Endothelial cell of umbilical vein (primary cell): Measurements from ENCODE around the gene PRX. TPM values are rescaled to one million over a fixed set of nuclear protein-coding genes. Genes with fewer than 3 reads are reported as not detected.

ENCODE experiments used
- BruUV-seq: library from RNA; stranded (reverse); fragments of 400-500 nt; replicated peaks from 2 replicates; lab custom pipeline; 2021; lab: Mats Ljungman, UMichigan
- CTCF ChIA-PET: fragments of 300-600, 350-600 bp; sonication (Branson Sonifier 250); formaldehyde crosslinking; loops from one replicate; lab custom pipeline; 2021; ENCODE audit warnings: antibody characterized with exemption, inconsistent platforms; lab: Charles Lee
- POLR2A ChIA-PET: fragments of 300-600, 350-600 bp; sonication (Branson Sonifier 250); formaldehyde crosslinking; loops from one replicate; lab custom pipeline; 2021; ENCODE audit warnings: antibody characterized with exemption, inconsistent platforms; lab: Charles Lee
- DNase-seq: peaks from one replicate; pipeline ENCODE4 v3.0.0-alpha.2; 2011; ENCODE audit warnings: low read depth, low spot score
- FAIRE-seq: peaks from 2 replicates; lab custom pipeline; 2011; peaks lifted over from hg19 to GRCh38; lab: Jason Lieb, UNC
- H2AFZ ChIP-seq: 2 replicates; pipeline ENCODE4 v1.6.0; 2012; ENCODE audit warnings: low read depth, low read length, control low read depth, inconsistent platforms
- H3K27ac ChIP-seq: 2 replicates; pipeline ENCODE4 v1.5.1; 2011; ENCODE audit warnings: low read depth, mild to moderate bottlenecking, control low read depth, low read length, moderate library complexity; ENCODE audit not compliant: insufficient read depth
- H3K27me3 ChIP-seq, 2 experiments: 2 replicates each; pipeline versions ENCODE4 v1.6.0 to v1.6.1; 2011; ENCODE audit warnings: low read length in 2 of 2, mixed read lengths in 1 of 2; ENCODE audit not compliant: control insufficient read depth in 2 of 2, insufficient read depth in 2 of 2
- H3K36me3 ChIP-seq, 2 experiments: 2 replicates in 1 of 2; 3 replicates in 1 of 2; pipeline ENCODE4 v1.5.1; 2011; ENCODE audit warnings: low read length in 2 of 2, mild to moderate bottlenecking in 1 of 2, moderate library complexity in 1 of 2; ENCODE audit not compliant: control insufficient read depth in 2 of 2, insufficient read depth in 2 of 2; ENCODE audit errors: extremely low read depth in 1 of 2
- H3K4me1 ChIP-seq: 3 replicates; pipeline ENCODE4 v1.5.1; 2011; ENCODE audit warnings: mild to moderate bottlenecking, low read length; ENCODE audit not compliant: control insufficient read depth, insufficient read depth; ENCODE audit errors: extremely low read depth
- H3K4me2 ChIP-seq: 2 replicates; pipeline ENCODE4 v1.6.1; 2011; ENCODE audit warnings: low read length, control low read depth, mixed read lengths; ENCODE audit not compliant: insufficient read depth
- H3K4me3 ChIP-seq, 3 experiments: fragments of 200-600 bp in 1 of 3; sonication (generic), shearing (Covaris generic) in 1 of 3; replicated peaks in 1 of 3; 2 replicates each; pipeline ENCODE4 v1.5.1; 2011 to 2016; ENCODE audit warnings: control low read depth in 3 of 3, low read length in 3 of 3, mild to moderate bottlenecking in 2 of 3, inconsistent platforms in 1 of 3, low read depth in 1 of 3, moderate library complexity in 1 of 3; ENCODE audit not compliant: insufficient read depth in 1 of 3
- H3K79me2 ChIP-seq: 2 replicates; pipeline ENCODE4 v1.6.0; 2012; ENCODE audit warnings: low read length, inconsistent platforms; ENCODE audit not compliant: control insufficient read depth, insufficient read depth
- H3K9ac ChIP-seq: replicated peaks from 2 replicates; pipeline ENCODE3; 2011; ENCODE audit warnings: low read length, control low read depth; ENCODE audit not compliant: insufficient read depth; ENCODE audit errors: extremely low read depth
- H3K9me1 ChIP-seq: replicated peaks from 3 replicates; pipeline ENCODE4 v1.6.0; 2011; ENCODE audit warnings: mild to moderate bottlenecking, low read length; ENCODE audit not compliant: control insufficient read depth, insufficient read depth; ENCODE audit errors: extremely low read depth
- H3K9me3 ChIP-seq: replicated peaks from 2 replicates; pipeline ENCODE4 v1.5.1; 2012; ENCODE audit warnings: low read length, inconsistent platforms; ENCODE audit not compliant: control insufficient read depth, insufficient read depth
- H4K20me1 ChIP-seq: replicated peaks from 2 replicates; pipeline ENCODE3; 2011; ENCODE audit warnings: mild to moderate bottlenecking, low read length; ENCODE audit not compliant: control insufficient read depth, insufficient read depth; ENCODE audit errors: extremely low read depth
- EZH2 ChIP-seq: IDR thresholded peaks from 2 replicates; pipeline ENCODE4 v1.6.1; 2012; ENCODE audit warnings: borderline replicate concordance, low read depth, mild to moderate bottlenecking, moderate library complexity, low read length, inconsistent platforms; ENCODE audit not compliant: severe bottlenecking
- FOS ChIP-seq: IDR thresholded peaks from 2 replicates; pipeline ENCODE4 v1.6.1; 2011; ENCODE audit warnings: mild to moderate bottlenecking, low read length, moderate library complexity, borderline replicate concordance; ENCODE audit not compliant: insufficient read depth
- GATA2 ChIP-seq: IDR thresholded peaks from 2 replicates; pipeline ENCODE4 v1.7.0; 2011; ENCODE audit warnings: low read depth, mild to moderate bottlenecking, moderate library complexity, mixed read lengths, low read length; ENCODE audit not compliant: insufficient read length, insufficient read depth
- JUN ChIP-seq: IDR thresholded peaks from 2 replicates; pipeline ENCODE4 v1.6.1; 2011; ENCODE audit warnings: borderline replicate concordance, low read depth; ENCODE audit not compliant: insufficient read length, insufficient read depth
- MYC ChIP-seq: IDR thresholded peaks from one replicate; pipeline ENCODE4 v1.6.1; 2011; ENCODE audit warnings: mild to moderate bottlenecking, low read depth, low read length
- POLR2A ChIP-seq: IDR thresholded peaks from 2 replicates; pipeline ENCODE4 v1.6.1; 2012; ENCODE audit warnings: low read depth, mild to moderate bottlenecking, control low read depth, low read length
- POLR2AphosphoS5 ChIP-seq: IDR thresholded peaks from 2 replicates; pipeline ENCODE4 v1.6.1; 2012; ENCODE audit warnings: low read depth, mild to moderate bottlenecking, control low read depth, low read length, moderate library complexity; ENCODE audit not compliant: insufficient read depth
- dilution Hi-C: fragments of 300-500 bp; cut with MboI; formaldehyde crosslinking; loops from one replicate; pipeline ENCODE4 v1.15.0; 2019; ENCODE audit warnings: low sequenced_read_pairs; ENCODE audit not compliant: extremely low pct_ligation_motif_present
- intact Hi-C: fragments of 100-400 bp; cut with micrococcal nuclease; formaldehyde crosslinking; loops from one replicate; pipeline ENCODE4 v1.10.0; 2022
- polyA plus RNA-seq, 4 experiments: library from polyadenylated mRNA; depleted of rRNA in 3 of 4; stranded (reverse) in 3 of 4; unstranded in 1 of 4; fragments of >200 nt; gene quantifications; 2 replicates each; pipeline versions ENCODE4 v1.2.1 to v1.2.3, GENCODE V29; 2011 to 2012; ENCODE audit warnings: missing spikeins in 1 of 4
- total RNA-seq: library from RNA; stranded (reverse); gene quantifications from 2 replicates; pipeline ENCODE4 v1.2.3, GENCODE V29; 2021
- TF ChIP-seq, protein P1 (sequence below), 2 donors: IDR thresholded peaks; 1 replicate in 1 of 2; 2 replicates in 1 of 2; pipeline ENCODE4 v1.5.1; 2011; ENCODE audit warnings: low read length in 2 of 2, mild to moderate bottlenecking in 2 of 2, moderate library complexity in 2 of 2, control low read depth in 1 of 2, inconsistent platforms in 1 of 2, low read depth in 1 of 2; ENCODE audit not compliant: insufficient read depth in 1 of 2; ENCODE audit errors: extremely low read depth in 1 of 2
- TF ChIP-seq, protein P2 (sequence below): IDR thresholded peaks from 2 replicates; pipeline ENCODE4 v1.6.1; 2011; ENCODE audit not compliant: insufficient read depth, insufficient read length

PRX gene
- total and polyA plus RNA-seq, 2 donors (not counting 3 experiments of a cell fraction or from before 2014, with no cell fraction given): 0.80 to 1.3 TPM

DNA sequence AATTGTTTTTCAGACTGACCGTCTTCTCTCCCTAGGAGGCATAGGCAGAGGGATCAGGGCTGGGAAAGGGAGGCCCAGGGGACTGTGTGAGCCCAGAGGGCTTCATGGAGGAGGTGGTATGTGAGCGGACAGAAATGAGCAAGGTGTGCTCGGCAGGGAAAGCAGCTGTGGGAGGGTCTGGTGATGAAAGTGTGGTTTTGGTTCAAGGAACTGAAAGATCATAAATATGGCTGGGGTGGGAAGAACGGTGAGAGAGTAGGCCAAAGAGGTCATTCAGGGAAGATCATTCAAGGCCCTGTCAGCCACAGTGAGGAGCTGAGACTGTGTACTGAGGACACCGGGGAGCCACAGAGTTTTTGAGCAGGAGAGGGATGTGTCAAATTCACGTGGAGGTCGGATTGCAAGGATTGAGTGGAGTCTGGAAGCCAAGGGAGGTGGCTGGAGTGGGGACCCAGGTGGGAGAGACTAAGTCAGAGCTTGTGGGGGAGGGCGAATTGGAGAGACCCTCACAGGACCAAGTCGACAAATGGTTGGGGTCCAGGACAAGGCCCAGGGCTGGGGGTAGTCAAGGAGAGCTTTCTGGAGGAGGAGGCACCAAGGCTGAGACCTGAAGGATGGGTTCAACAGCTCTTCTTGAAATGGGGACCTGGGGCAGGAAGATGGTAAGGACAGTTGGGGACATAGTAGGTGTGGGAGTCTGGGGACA is 57.0 kb downstream of the PRX start:
- Histone ChIP-seq H3K4me1 (peaks cover 4% of the 10 kb centered on the region), H3K9ac (no peak overlapping the region), H3K4me3 (no peak overlapping the region), H3K9me3 (no peaks in the 10 kb centered on the region), H3K27ac (no peak overlapping the region), H3K27me3 (no peaks in the 10 kb centered on the region), H3K79me2 (peaks cover 7% of the 10 kb centered on the region), H2AFZ (no peak overlapping the region), H4K20me1 (no peaks in the 10 kb centered on the region), H3K4me2 (no peak overlapping the region), H3K9me1 (no peaks in the 10 kb centered on the region), H3K36me3 (no peaks in the 10 kb centered on the region)
- dilution Hi-C loops: no loop called here
- CTCF ChIA-PET: interaction anchor here (1.0 kb wide), 1 partner anchor 51 kb away, joined by 6 read pairs; no protein-coding TSS in a partner anchor
- FAIRE-seq (no peak), DNase-seq (no peak)
- POLR2A ChIA-PET: interaction anchor here (1.0 kb wide), 1 partner anchor 9 kb away, joined by 3 read pairs; no protein-coding TSS in a partner anchor
- TF ChIP-seq MYC (no peak), POLR2AphosphoS5 (no peak), EZH2 (no peak), GATA2 (no peak), FOS (no peak), JUN (no peak), POLR2A (no peak)
- TF ChIP-seq, protein P1, sequence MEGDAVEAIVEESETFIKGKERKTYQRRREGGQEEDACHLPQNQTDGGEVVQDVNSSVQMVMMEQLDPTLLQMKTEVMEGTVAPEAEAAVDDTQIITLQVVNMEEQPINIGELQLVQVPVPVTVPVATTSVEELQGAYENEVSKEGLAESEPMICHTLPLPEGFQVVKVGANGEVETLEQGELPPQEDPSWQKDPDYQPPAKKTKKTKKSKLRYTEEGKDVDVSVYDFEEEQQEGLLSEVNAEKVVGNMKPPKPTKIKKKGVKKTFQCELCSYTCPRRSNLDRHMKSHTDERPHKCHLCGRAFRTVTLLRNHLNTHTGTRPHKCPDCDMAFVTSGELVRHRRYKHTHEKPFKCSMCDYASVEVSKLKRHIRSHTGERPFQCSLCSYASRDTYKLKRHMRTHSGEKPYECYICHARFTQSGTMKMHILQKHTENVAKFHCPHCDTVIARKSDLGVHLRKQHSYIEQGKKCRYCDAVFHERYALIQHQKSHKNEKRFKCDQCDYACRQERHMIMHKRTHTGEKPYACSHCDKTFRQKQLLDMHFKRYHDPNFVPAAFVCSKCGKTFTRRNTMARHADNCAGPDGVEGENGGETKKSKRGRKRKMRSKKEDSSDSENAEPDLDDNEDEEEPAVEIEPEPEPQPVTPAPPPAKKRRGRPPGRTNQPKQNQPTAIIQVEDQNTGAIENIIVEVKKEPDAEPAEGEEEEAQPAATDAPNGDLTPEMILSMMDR (IDR thresholded peaks at IDR 0.05; ENCODE audit: extremely low read depth in 1 of 2, insufficient read depth in 1 of 2, low read depth in 1 of 2, low read length in 2 of 2): no peak
- TF ChIP-seq, protein P2, sequence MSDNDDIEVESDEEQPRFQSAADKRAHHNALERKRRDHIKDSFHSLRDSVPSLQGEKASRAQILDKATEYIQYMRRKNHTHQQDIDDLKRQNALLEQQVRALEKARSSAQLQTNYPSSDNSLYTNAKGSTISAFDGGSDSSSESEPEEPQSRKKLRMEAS: no peak
- BruUV-seq: no TSS peak
- intact Hi-C loops: no loop called here
